IMR-90 (cell line): ENCODE measurements around the gene TOMM40L. TPM values are rescaled to one million over a fixed set of nuclear protein-coding genes. Genes with fewer than 3 reads are reported as not detected.
A peak's percentile ranks its signal among the peaks of the same experiment; 100 is the strongest.

Experiments
- ATAC-seq: fragments of 200-7000 bp; cut with Tn5 transposase; 2 replicates; pipeline ENCODE4 v1.9.1; 2020; ENCODE audit warnings: low read depth, mild to moderate bottlenecking, moderate library complexity
- BruUV-seq: library from RNA; stranded (reverse); fragments of 400-500 nt; replicated peaks from 2 replicates; lab custom pipeline; 2021; lab: Mats Ljungman, UMichigan
- CTCF ChIA-PET: fragments of 300-600 bp; formaldehyde crosslinking; extraction: SDS; loops from one replicate; lab custom pipeline; 2021; ENCODE audit warnings: antibody characterized with exemption; lab: Yijun Ruan, JAX
- POLR2A ChIA-PET: fragments of 300-600 bp; sonication (Branson Sonifier 250); formaldehyde crosslinking; loops from one replicate; lab custom pipeline; 2022; ENCODE audit warnings: antibody characterized with exemption; ENCODE audit not compliant: unreplicated experiment; lab: Charles Lee
- DNase-seq: peaks from one replicate; pipeline ENCODE4 v3.0.0; 2013
- H2AFZ ChIP-seq: replicated peaks from 2 replicates; pipeline ENCODE3; 2013; ENCODE audit warnings: low read length, mild to moderate bottlenecking; ENCODE audit not compliant: poor library complexity
- H2AK5ac ChIP-seq: 2 replicates; pipeline ENCODE4 v1.6.1; 2013; ENCODE audit warnings: low read depth, low read length, inconsistent platforms
- H2AK9ac ChIP-seq: replicated peaks from 2 replicates; pipeline ENCODE3; 2013; ENCODE audit warnings: mild to moderate bottlenecking, low read depth, low read length, moderate library complexity; ENCODE audit not compliant: poor library complexity
- H2BK120ac ChIP-seq: 2 replicates; pipeline ENCODE4 v1.6.1; 2013; ENCODE audit warnings: low read depth, low read length, inconsistent platforms
- H2BK15ac ChIP-seq: 3 replicates; pipeline ENCODE4 v1.6.1; 2013; ENCODE audit warnings: low read depth, low read length, inconsistent platforms
- H2BK20ac ChIP-seq: 2 replicates; pipeline ENCODE4 v1.6.1; 2013; ENCODE audit warnings: low read depth, mild to moderate bottlenecking, inconsistent platforms, low read length, moderate library complexity
- H2BK5ac ChIP-seq: 2 replicates; pipeline ENCODE4 v1.6.1; 2013; ENCODE audit warnings: mild to moderate bottlenecking, low read depth, low read length, inconsistent platforms; ENCODE audit not compliant: poor library complexity, severe bottlenecking
- H3K14ac ChIP-seq: replicated peaks from 2 replicates; pipeline ENCODE4 v1.6.1; 2013; ENCODE audit warnings: low read depth, low read length, inconsistent platforms
- H3K18ac ChIP-seq: 2 replicates; pipeline ENCODE4 v1.6.1; 2013; ENCODE audit warnings: low read depth, low read length, control low read depth
- H3K23ac ChIP-seq: 2 replicates; pipeline ENCODE4 v1.6.1; 2013; ENCODE audit warnings: low read depth, low read length, inconsistent platforms
- H3K27ac ChIP-seq: 2 replicates; pipeline ENCODE4 v1.5.1; 2013; ENCODE audit warnings: mild to moderate bottlenecking, control low read depth, low read length; ENCODE audit not compliant: insufficient read depth
- H3K27me3 ChIP-seq: 2 replicates; pipeline ENCODE4 v1.6.1; 2013; ENCODE audit warnings: low read length; ENCODE audit not compliant: control insufficient read depth, insufficient read depth
- H3K36me3 ChIP-seq: 2 replicates; pipeline ENCODE4 v1.6.1; 2013; ENCODE audit warnings: low read length, mixed read lengths; ENCODE audit not compliant: control insufficient read depth, insufficient read depth
- H3K4ac ChIP-seq: 2 replicates; pipeline ENCODE4 v1.6.1; 2013; ENCODE audit warnings: low read depth, low read length, inconsistent platforms
- H3K4me1 ChIP-seq: 2 replicates; pipeline ENCODE4 v1.6.1; 2013; ENCODE audit warnings: low read length, mixed read lengths; ENCODE audit not compliant: control insufficient read depth, insufficient read depth
- H3K4me2 ChIP-seq: 2 replicates; pipeline ENCODE4 v1.6.1; 2013; ENCODE audit warnings: low read depth, mild to moderate bottlenecking, control low read depth, low read length, moderate library complexity
- H3K4me3 ChIP-seq: 2 replicates; pipeline ENCODE4 v1.5.1; 2013; ENCODE audit warnings: low read depth, mild to moderate bottlenecking, control low read depth, low read length, moderate library complexity; ENCODE audit not compliant: insufficient read depth
- H3K56ac ChIP-seq: 2 replicates; pipeline ENCODE4 v1.6.1; 2013; ENCODE audit warnings: low read length, inconsistent platforms; ENCODE audit not compliant: insufficient read depth; ENCODE audit errors: extremely low read depth
- H3K79me1 ChIP-seq, 2 experiments: 2 replicates each; pipeline ENCODE4 v1.6.1; 2013; ENCODE audit warnings: low read length in 2 of 2, inconsistent platforms in 1 of 2, low read depth in 1 of 2
- H3K9ac ChIP-seq: 2 replicates; pipeline ENCODE4 v1.6.1; 2013; ENCODE audit warnings: low read depth, low read length, control low read depth
- H3K9me1 ChIP-seq: 2 replicates; pipeline ENCODE4 v1.6.1; 2013; ENCODE audit warnings: low read length, inconsistent platforms; ENCODE audit not compliant: insufficient read depth
- H3K9me3 ChIP-seq: 2 replicates; pipeline ENCODE4 v1.6.1; 2013; ENCODE audit warnings: low read length; ENCODE audit not compliant: control insufficient read depth, insufficient read depth
- H4K20me1 ChIP-seq: 2 replicates; pipeline ENCODE4 v1.6.1; 2013; ENCODE audit warnings: low read length, inconsistent platforms; ENCODE audit not compliant: insufficient read depth
- H4K5ac ChIP-seq: 2 replicates; pipeline ENCODE4 v1.6.1; 2013; ENCODE audit warnings: mild to moderate bottlenecking, low read depth, low read length, control low read depth
- H4K8ac ChIP-seq, 2 experiments: 2 replicates each; pipeline ENCODE4 v1.6.1; 2013; ENCODE audit warnings: low read depth in 2 of 2, low read length in 2 of 2, control low read depth in 1 of 2, inconsistent platforms in 1 of 2
- H4K91ac ChIP-seq: 2 replicates; pipeline ENCODE4 v1.6.1; 2013; ENCODE audit warnings: low read depth, low read length, inconsistent platforms; ENCODE audit not compliant: insufficient read depth
- BHLHE40 ChIP-seq: fragments of 150-350 bp; IDR thresholded peaks from 2 replicates; pipeline ENCODE4 v1.6.1; 2016; ENCODE audit warnings: mild to moderate bottlenecking, low read depth, low read length
- CEBPB ChIP-seq: IDR thresholded peaks from 2 replicates; pipeline ENCODE4 v1.6.1; 2012; ENCODE audit warnings: low read depth, low read length, improper control_type of control experiment
- MXI1 ChIP-seq: IDR thresholded peaks from 2 replicates; pipeline ENCODE4 v1.6.1; 2012; ENCODE audit warnings: low read depth, mild to moderate bottlenecking, low read length, moderate library complexity, borderline replicate concordance
- NFE2L2 ChIP-seq: fragments of 150-350 bp; IDR thresholded peaks from 2 replicates; pipeline ENCODE4 v1.6.1; 2016; ENCODE audit warnings: low read depth, mild to moderate bottlenecking, low read length
- RCOR1 ChIP-seq: IDR thresholded peaks from 2 replicates; pipeline ENCODE4 v1.6.1; 2012; ENCODE audit warnings: mild to moderate bottlenecking, low read length, improper control_type of control experiment; ENCODE audit not compliant: insufficient replicate concordance
- USF2 ChIP-seq: fragments of 150-350 bp; IDR thresholded peaks from 2 replicates; pipeline ENCODE4 v1.6.1; 2017; ENCODE audit warnings: mild to moderate bottlenecking, antibody characterized with exemption, low read length, low read depth
- WGBS, 2 experiments: methylation state at CpG; one replicate each; pipeline versions ENCODE4 v1.1.5 to v1.1.7; 2013; ENCODE audit warnings: missing lambda C conversion rate in 2 of 2; ENCODE audit not compliant: insufficient read length in 1 of 2; ENCODE audit errors: extremely low coverage in 2 of 2; 5-methylcytosine and 5-hydroxymethylcytosine counted together
- dilution Hi-C: fragments of 300-500 bp; cut with HindIII; formaldehyde crosslinking; loops from one replicate; pipeline ENCODE4 v1.14.3; 2018; ENCODE audit warnings: low sequenced_read_pairs; ENCODE audit not compliant: unreplicated experiment
- in situ Hi-C: fragments of 300-500 bp; cut with MboI; formaldehyde crosslinking; loops from 3 replicates; pipeline ENCODE4 v1.14.3; 2019; ENCODE audit warnings: low sequenced_read_pairs, inconsistent platforms, mixed read lengths
- intact Hi-C: fragments of 100-400 bp; cut with micrococcal nuclease; formaldehyde crosslinking; loops from 2 replicates; pipeline ENCODE4 v1.10.0; 2022
- polyA plus RNA-seq, 3 experiments: library from polyadenylated mRNA; depleted of rRNA; stranded (reverse); fragments of >200 nt; gene quantifications; 2 replicates each; pipeline ENCODE4 v1.2.3, GENCODE V29; 2012; ENCODE audit warnings: low replicate concordance in 1 of 3
- total RNA-seq: library from RNA; depleted of rRNA; stranded (reverse); fragments of >200 nt; gene quantifications from 2 replicates; pipeline ENCODE4 v1.2.3, GENCODE V29; 2012

The TOMM40L gene
- total and polyA plus RNA-seq, 2 of the 4 experiments (the other 2 are of a cell fraction) = 7.7 to 12.5 TPM

- ChIA-PET POLR2A (interaction anchor here (0.6 to 0.7 kb wide), 3 partner anchors 23 to 93 kb away, joined by 4 to 7 read pairs (median 6); partner anchors contain the start of gene NDUFS2), CTCF (interaction anchor here (0.6 to 3.2 kb wide), 15 partner anchors 9 to 436 kb away, joined by 3 to 21 read pairs (median 5); partner anchors contain the start of gene NDUFS2)
- Histone ChIP-seq H2AK5ac (peak overlapping the region; percentile 21; the same call in 1 of the 2 replicates), H2BK20ac (no peak overlapping the region; the same call in 1 of the 2 replicates), H4K20me1 (no peaks in the 10 kb centered on the region), H2BK15ac (no peak overlapping the region; the same call in 2 of the 3 replicates), H3K18ac (no peak overlapping the region), H3K36me3 (peaks cover 15% of the 10 kb centered on the region), H3K79me1 (peaks cover 9 to 17% of the 10 kb centered on the region in 2 experiments; a peak in 3 of 4 replicates), H3K9me3 (no peaks in the 10 kb centered on the region), H3K14ac (peak overlapping the region; percentile 44), H2AFZ (peak overlapping the region; percentile 94), H3K4me1 (peaks cover 9% of the 10 kb centered on the region; the same call in 1 of the 2 replicates), H4K8ac (peak overlapping the region; percentile 75 to 86), H2AK9ac (peak overlapping the region; percentile 60), H2BK5ac (no peak overlapping the region), H3K27ac (no peak overlapping the region), H3K23ac (no peak overlapping the region), H3K9me1 (peaks cover 3% of the 10 kb centered on the region; the same call in 1 of the 2 replicates), H3K9ac (peak overlapping the region; percentile 9; the same call in 1 of the 2 replicates), H3K27me3 (no peaks in the 10 kb centered on the region; the same call in 1 of the 2 replicates), H4K91ac (peak overlapping the region; percentile 7; the same call in 1 of the 2 replicates), H3K4me2 (no peak overlapping the region), H2BK120ac (0 out of 2 replicates have a peak overlapping the region, but pooled peaks have one; percentile 20), H3K4ac (peak overlapping the region; percentile 26; the same call in 1 of the 2 replicates), H4K5ac (peak overlapping the region; percentile 28; the same call in 1 of the 2 replicates), H3K56ac (0 out of 2 replicates have a peak overlapping the region, but pooled peaks have one; percentile 26), H3K4me3 (no peak overlapping the region)
- dilution Hi-C loops = no loop called here
- DNase-seq = no peak
- intact Hi-C loops = loop anchor here (1.0 kb wide), 1 partner anchor 33 kb away; no protein-coding TSS in a partner anchor
- no CpG with 5 or more reads among the region's 7 CpGs for WGBS, 2 experiments
- no TSS peak for BruUV-seq
- no peak for ATAC-seq
- in situ Hi-C loops = loop anchor here (5.0 kb wide), 2 partner anchors 67 to 157 kb away; no protein-coding TSS in a partner anchor
- TF ChIP-seq RCOR1 (no peak), USF2 (no peak), BHLHE40 (no peak), NFE2L2 (no peak), MXI1 (no peak), CEBPB (no peak)
These were observed 704 bp upstream of the TOMM40L start for GRCh38 chr1:161225178-161225533.
